ENCODE measurements around the gene SHOC1.
"Not testable (repeated sequence)": the region's sequence is repeated elsewhere in the genome, so short reads cannot be mapped to it uniquely, and the experiment has no call there.

SHOC1 gene

GRCh38 chr9:111805830-111806241, 11.1 kb upstream of the SHOC1 start:
- no peak for DNase-seq (ENCODE audit: low read depth in 1 of 2, low spot score in 1 of 2)

GRCh38 chr9:111805262-111805661, 10.5 kb upstream of the SHOC1 start:
- DNase-seq (ENCODE audit: low read depth in 1 of 2, low spot score in 1 of 2), result no peak

GRCh38 chr9:111804636-111805035, 9.9 kb upstream of the SHOC1 start:
- DNase-seq (ENCODE audit: low read depth in 1 of 2, low spot score in 1 of 2), result no peak

GRCh38 chr9:111803924-111804323, 9.2 kb upstream of the SHOC1 start:
- peak in 1 of 2 donors; percentile 32 for DNase-seq (ENCODE audit: low read depth in 1 of 2, low spot score in 1 of 2)

GRCh38 chr9:111799915-111800526, 5.3 kb upstream of the SHOC1 start:
- DNase-seq (ENCODE audit: low read depth in 1 of 2, low spot score in 1 of 2), result no peak

GRCh38 chr9:111799506-111799905, 4.8 kb upstream of the SHOC1 start:
- no peak for DNase-seq (ENCODE audit: low read depth in 1 of 2, low spot score in 1 of 2)

- DNase-seq (ENCODE audit: low read depth in 1 of 2, low spot score in 1 of 2), result no peak
Measured at GRCh38 chr9:111798786-111799185, 4.0 kb upstream of the SHOC1 start.

GRCh38 chr9:111795557-111795839, 761 bp upstream of the SHOC1 start:
- no peak for DNase-seq (ENCODE audit: low read depth in 1 of 2, low spot score in 1 of 2)

GRCh38 chr9:111791821-111792220, 2.9 kb downstream of the SHOC1 start:
- not testable (repeated sequence) for DNase-seq (ENCODE audit: low read depth in 1 of 2, low spot score in 1 of 2)

GRCh38 chr9:111789881-111790280, 4.9 kb downstream of the SHOC1 start:
- DNase-seq (ENCODE audit: low read depth in 1 of 2, low spot score in 1 of 2), result no peak

- DNase-seq (ENCODE audit: low read depth in 1 of 2, low spot score in 1 of 2), result no peak
Measured at GRCh38 chr9:111783857-111784256, 10.9 kb downstream of the SHOC1 start.

- DNase-seq (ENCODE audit: low read depth in 1 of 2, low spot score in 1 of 2), result no peak
Measured at GRCh38 chr9:111783424-111783823, 11.3 kb downstream of the SHOC1 start.

- no peak for DNase-seq (ENCODE audit: low read depth in 1 of 2, low spot score in 1 of 2)
Measured at GRCh38 chr9:111766066-111766465, 28.7 kb downstream of the SHOC1 start.

- no peak for DNase-seq (ENCODE audit: low read depth in 1 of 2, low spot score in 1 of 2)
Measured at GRCh38 chr9:111762556-111762955, 32.2 kb downstream of the SHOC1 start.

- DNase-seq (ENCODE audit: low read depth in 1 of 2, low spot score in 1 of 2), result peak in 1 of 2 donors; percentile 62
Measured at GRCh38 chr9:111759762-111760639, 34.7 kb downstream of the SHOC1 start.

GRCh38 chr9:111754800-111755199, 39.9 kb downstream of the SHOC1 start:
- no peak for DNase-seq (ENCODE audit: low read depth in 1 of 2, low spot score in 1 of 2)

- no peak for DNase-seq (ENCODE audit: low read depth in 1 of 2, low spot score in 1 of 2)
Measured at GRCh38 chr9:111752455-111752854, 42.3 kb downstream of the SHOC1 start.
